HUDEP-2 (cell line): ENCODE results near the gene CRTC3.

Experiments used
- DNase-seq, 76 experiments: peaks; one replicate each; lab custom pipeline; 2025; ENCODE audit not compliant: unreplicated experiment in 76 of 76; lab: John Stamatoyannopoulos, UW

CRTC3 gene

GRCh38 chr15:90591524-90591923, 61.8 kb downstream of the CRTC3 start:
- no peak for DNase-seq

- DNase-seq, result no peak
Observed at GRCh38 chr15:90592131-90592881, 62.6 kb downstream of the CRTC3 start.

GRCh38 chr15:90593499-90594158, 63.9 kb downstream of the CRTC3 start:
- DNase-seq, result peak in 8 of 76 experiments; percentile 3 to 20 (median 12)

- DNase-seq, result peak in 60 of 76 experiments; percentile 10 to 78 (median 50)
Observed at GRCh38 chr15:90594301-90594738, 64.6 kb downstream of the CRTC3 start.

- DNase-seq, result no peak
Observed at GRCh38 chr15:90595763-90596155, 66.0 kb downstream of the CRTC3 start.

GRCh38 chr15:90596943-90597342, 67.2 kb downstream of the CRTC3 start:
- no peak for DNase-seq

- peak in 9 of 76 experiments; percentile 9 to 49 (median 34) for DNase-seq
Observed at GRCh38 chr15:90597577-90597976, 67.9 kb downstream of the CRTC3 start.

GRCh38 chr15:90598031-90598577, 68.4 kb downstream of the CRTC3 start:
- peak in 74 of 76 experiments; percentile 19 to 88 (median 72) for DNase-seq

- DNase-seq, result no peak
Observed at GRCh38 chr15:90598679-90599078, 69.0 kb downstream of the CRTC3 start.

- DNase-seq, result no peak
Observed at GRCh38 chr15:90599116-90599515, 69.4 kb downstream of the CRTC3 start.

- DNase-seq, result no peak
Observed at GRCh38 chr15:90599644-90600043, 69.9 kb downstream of the CRTC3 start.

- DNase-seq, result no peak
Observed at GRCh38 chr15:90600954-90601353, 71.2 kb downstream of the CRTC3 start.

GRCh38 chr15:90603893-90604292, 74.2 kb downstream of the CRTC3 start:
- DNase-seq, result peak in 23 of 76 experiments; percentile 1 to 49 (median 17)

- DNase-seq, result no peak
Observed at GRCh38 chr15:90606641-90607040, 76.9 kb downstream of the CRTC3 start.

- no peak for DNase-seq
Observed at GRCh38 chr15:90607361-90607760, 77.6 kb downstream of the CRTC3 start.

- no peak for DNase-seq
Observed at GRCh38 chr15:90609242-90610180, 79.8 kb downstream of the CRTC3 start.

- no peak for DNase-seq
Observed at GRCh38 chr15:90610190-90610589, 80.5 kb downstream of the CRTC3 start.

- DNase-seq, result no peak
Observed at GRCh38 chr15:90611157-90611556, 81.4 kb downstream of the CRTC3 start.

- DNase-seq, result no peak
Observed at GRCh38 chr15:90617171-90617570, 87.4 kb downstream of the CRTC3 start.

GRCh38 chr15:90617668-90618097, 88.0 kb downstream of the CRTC3 start:
- peak in 1 of 76 experiments; percentile 9 for DNase-seq
